Sigmoid colon (tissue), 7 donors: Measurements from ENCODE around the gene CCNY. TPM values are rescaled to one million over a fixed set of nuclear protein-coding genes. Genes with fewer than 3 reads are reported as not detected.

Experiments used
- DNase-seq: peaks from one replicate; pipeline ENCODE4 v3.0.0-alpha.2; 2019
- H3K27ac ChIP-seq, 4 donors: fragments of 200-600 bp; sonication (generic); one replicate each; pipeline ENCODE4 v1.5.1; 2016 to 2019; ENCODE audit warnings: mild to moderate bottlenecking in 1 of 4
- H3K27me3 ChIP-seq, 3 donors: fragments of 200-600 bp; sonication (generic); one replicate each; pipeline ENCODE4 v1.5.1; 2019; ENCODE audit warnings: mild to moderate bottlenecking in 1 of 3
- H3K36me3 ChIP-seq, 4 donors: fragments of 200-600 bp; sonication (generic); one replicate each; pipeline ENCODE4 v1.5.1; 2016 to 2019
- H3K4me1 ChIP-seq, 4 donors: fragments of 200-600 bp; sonication (generic); one replicate each; pipeline ENCODE4 v1.5.1; 2017 to 2019
- H3K4me3 ChIP-seq, 4 donors: fragments of 200-600 bp; sonication (generic); one replicate each; pipeline ENCODE4 v1.5.1; 2017 to 2019; ENCODE audit warnings: mild to moderate bottlenecking in 2 of 4, moderate library complexity in 1 of 4
- H3K9me3 ChIP-seq, 4 donors: fragments of 200-600 bp in 3 of 4; sonication (generic) in 3 of 4; one replicate each; pipeline versions ENCODE4 v1.5.1 to v1.6.1; 2013 to 2019
- EP300 ChIP-seq, 4 donors: sonication (generic); formaldehyde crosslinking; IDR thresholded peaks; one replicate each; pipeline ENCODE4 v1.6.1; 2017; ENCODE audit warnings: antibody characterized with exemption in 4 of 4
- POLR2A ChIP-seq, 2 donors: fragments of 450-650 bp; IDR thresholded peaks; one replicate each; pipeline ENCODE4 v1.6.1; 2016; ENCODE audit warnings: antibody characterized with exemption in 2 of 2, mild to moderate bottlenecking in 2 of 2, moderate library complexity in 2 of 2
- POLR2AphosphoS5 ChIP-seq, 4 donors: sonication (generic); formaldehyde crosslinking; IDR thresholded peaks; one replicate each; pipeline ENCODE4 v1.6.1; 2017; ENCODE audit warnings: antibody characterized with exemption in 4 of 4
- WGBS, 2 donors: extraction: QIAGEN DNeasy Blood & Tissue Kit; methylation state at CpG; one replicate each; pipeline ENCODE4 v1.1.7; 2013; 5-methylcytosine and 5-hydroxymethylcytosine counted together
- intact Hi-C: fragments of 100-400 bp; cut with DNase I; formaldehyde crosslinking; loops from one replicate; pipeline ENCODE4 v1.15.1; 2023
- polyA plus RNA-seq, 3 donors: library from polyadenylated mRNA; stranded (reverse); fragments of 200-250 nt; gene quantifications; one replicate each; pipeline ENCODE4 v1.2.3, GENCODE V29; 2013
- total RNA-seq, 4 donors: library from RNA; depleted of rRNA; stranded (reverse); fragments of >200 nt; gene quantifications; one replicate each; pipeline ENCODE4 v1.1.0, GENCODE V29; 2016
- TF ChIP-seq, protein P1 (sequence below), 4 experiments: fragments of 450-650 bp in 3 of 4; fragments of 200-600 bp in 1 of 4; IDR thresholded peaks; one replicate each; pipeline ENCODE4 v1.5.1; 2016 to 2019; ENCODE audit warnings: antibody characterized with exemption in 4 of 4, mild to moderate bottlenecking in 3 of 4, moderate library complexity in 2 of 4
- donor health status: healthy with polysubstance abuse.
- donor health status: Bipolar disorder and iron deficiency.
- donor health status: healthy.

CCNY gene
- total and polyA plus RNA-seq, 7 donors = 24.0 to 45.7 (median 35.7) TPM

GRCh38 chr10:35367107-35367859, 31.0 kb downstream of the CCNY start:
- peaks cover 0 to 80% (median 60%) of the 10 kb centered on the region in 4 donors for H3K4me1 ChIP-seq
- H3K4me3 ChIP-seq = no peak overlapping the region
- DNase-seq = no peak
- H3K36me3 ChIP-seq = no peaks in the 10 kb centered on the region
- H3K27me3 ChIP-seq = no peaks in the 10 kb centered on the region
- intact Hi-C loops = no loop called here
- TF ChIP-seq POLR2AphosphoS5 (IDR thresholded peaks at IDR 0.05) (no peak), POLR2A (IDR thresholded peaks at IDR 0.05) (no peak), EP300 (IDR thresholded peaks at IDR 0.05) (no peak)
- TF ChIP-seq, protein P1, sequence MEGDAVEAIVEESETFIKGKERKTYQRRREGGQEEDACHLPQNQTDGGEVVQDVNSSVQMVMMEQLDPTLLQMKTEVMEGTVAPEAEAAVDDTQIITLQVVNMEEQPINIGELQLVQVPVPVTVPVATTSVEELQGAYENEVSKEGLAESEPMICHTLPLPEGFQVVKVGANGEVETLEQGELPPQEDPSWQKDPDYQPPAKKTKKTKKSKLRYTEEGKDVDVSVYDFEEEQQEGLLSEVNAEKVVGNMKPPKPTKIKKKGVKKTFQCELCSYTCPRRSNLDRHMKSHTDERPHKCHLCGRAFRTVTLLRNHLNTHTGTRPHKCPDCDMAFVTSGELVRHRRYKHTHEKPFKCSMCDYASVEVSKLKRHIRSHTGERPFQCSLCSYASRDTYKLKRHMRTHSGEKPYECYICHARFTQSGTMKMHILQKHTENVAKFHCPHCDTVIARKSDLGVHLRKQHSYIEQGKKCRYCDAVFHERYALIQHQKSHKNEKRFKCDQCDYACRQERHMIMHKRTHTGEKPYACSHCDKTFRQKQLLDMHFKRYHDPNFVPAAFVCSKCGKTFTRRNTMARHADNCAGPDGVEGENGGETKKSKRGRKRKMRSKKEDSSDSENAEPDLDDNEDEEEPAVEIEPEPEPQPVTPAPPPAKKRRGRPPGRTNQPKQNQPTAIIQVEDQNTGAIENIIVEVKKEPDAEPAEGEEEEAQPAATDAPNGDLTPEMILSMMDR (IDR thresholded peaks at IDR 0.05) = no peak
- H3K9me3 ChIP-seq = no peaks in the 10 kb centered on the region
- WGBS, 2 donors = 89 to 94% methylated on average over 4 of the region's 4 CpGs
- H3K27ac ChIP-seq = peak overlapping the region in 1 of 4 donors; percentile 82

DNA sequence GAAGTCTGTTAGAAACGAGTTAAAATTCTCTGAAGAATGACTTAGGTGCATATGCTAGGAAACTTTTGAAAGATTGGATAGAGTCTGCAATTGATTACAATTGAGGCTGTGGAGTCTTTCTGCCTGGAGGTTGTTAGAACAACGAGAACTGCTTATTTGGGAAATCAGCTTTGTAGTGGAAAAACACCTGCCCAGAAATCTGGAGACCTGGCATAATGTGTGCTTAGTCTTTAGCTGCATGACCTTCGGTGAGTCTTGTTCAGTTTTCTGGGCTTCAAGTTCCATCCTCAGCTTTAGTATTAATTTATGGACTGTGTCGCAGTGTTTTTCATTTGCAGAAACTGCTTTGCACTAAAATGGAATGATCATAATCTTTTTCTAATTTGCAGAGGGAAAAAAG, 31.7 kb downstream of the CCNY start:
- WGBS, 2 donors = 86 to 87% methylated on average over 4 of the region's 4 CpGs
- no peak for TF ChIP-seq POLR2AphosphoS5 (IDR thresholded peaks at IDR 0.05)
- TF ChIP-seq, protein P1 (IDR thresholded peaks at IDR 0.05) = no peak
- TF ChIP-seq POLR2A (IDR thresholded peaks at IDR 0.05) = no peak

DNA sequence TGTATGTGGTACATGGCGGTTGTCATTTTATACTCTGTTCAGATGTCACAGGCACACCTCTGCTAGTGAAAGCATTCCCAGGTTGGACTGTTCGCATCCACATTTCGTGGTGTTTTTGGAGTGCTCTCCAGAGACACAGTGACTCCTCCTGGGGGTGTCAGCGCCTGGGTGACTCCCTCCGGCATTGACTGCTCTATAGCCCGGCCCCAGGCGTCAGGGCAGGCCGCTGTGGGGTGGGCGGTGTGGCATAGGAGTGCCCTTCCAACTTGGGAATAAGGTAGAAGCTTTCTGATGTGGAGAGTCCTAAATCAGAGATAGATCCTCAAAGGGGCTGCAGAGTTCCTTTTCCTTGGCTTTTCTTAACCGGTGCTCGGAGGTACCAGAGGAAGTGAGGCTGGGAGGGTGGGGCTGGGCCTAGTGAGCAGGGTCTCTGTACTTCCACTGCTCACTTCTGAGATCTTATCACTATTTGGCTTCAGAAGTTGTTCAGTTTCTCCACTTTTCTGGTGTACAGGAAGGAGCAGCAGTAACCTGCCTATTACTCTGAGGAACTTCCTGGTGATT, 32.3 kb downstream of the CCNY start:
- TF ChIP-seq POLR2A (IDR thresholded peaks at IDR 0.05) = no peak
- no peak for TF ChIP-seq EP300 (IDR thresholded peaks at IDR 0.05)
- no peak for TF ChIP-seq POLR2AphosphoS5 (IDR thresholded peaks at IDR 0.05)
- TF ChIP-seq, protein P1 (IDR thresholded peaks at IDR 0.05) = no peak
- Histone ChIP-seq H3K4me3 (no peak overlapping the region), H3K27ac (peak overlapping the region; percentile 52 to 84 (median 72)), H3K4me1 (peaks cover 0 to 87% (median 70%) of the 10 kb centered on the region in 4 donors), H3K36me3 (no peaks in the 10 kb centered on the region), H3K27me3 (no peaks in the 10 kb centered on the region), H3K9me3 (no peaks in the 10 kb centered on the region)
- intact Hi-C loops = no loop called here
- 80 to 89% methylated on average over 11 of the region's 11 CpGs for WGBS, 2 donors
- no peak for DNase-seq

More for the DNA sequence above, 31.7 kb downstream of the CCNY start:
- Histone ChIP-seq H3K4me1 (peaks cover 0 to 83% (median 66%) of the 10 kb centered on the region in 4 donors), H3K36me3 (no peaks in the 10 kb centered on the region), H3K4me3 (no peak overlapping the region), H3K9me3 (no peaks in the 10 kb centered on the region), H3K27me3 (no peaks in the 10 kb centered on the region), H3K27ac (peak overlapping the region in 2 of 4 donors; percentile 82 to 84)
- intact Hi-C loops = no loop called here
- no peak for DNase-seq

GRCh38 chr10:35369049-35369611, 32.8 kb downstream of the CCNY start:
- DNase-seq = no peak
- no peaks in the 10 kb centered on the region for H3K36me3 ChIP-seq
- H3K4me1 ChIP-seq = peaks cover 0 to 85% (median 71%) of the 10 kb centered on the region in 4 donors
- H3K9me3 ChIP-seq = no peaks in the 10 kb centered on the region
- WGBS, 2 donors = 32 to 42% methylated on average over 6 of the region's 6 CpGs
- no peaks in the 10 kb centered on the region for H3K27me3 ChIP-seq
- intact Hi-C loops = no loop called here
- peak overlapping the region; percentile 52 to 84 (median 72) for H3K27ac ChIP-seq
- TF ChIP-seq POLR2A (IDR thresholded peaks at IDR 0.05) (no peak), EP300 (IDR thresholded peaks at IDR 0.05) (no peak), POLR2AphosphoS5 (IDR thresholded peaks at IDR 0.05) (no peak)
- TF ChIP-seq, protein P1 (IDR thresholded peaks at IDR 0.05) = no peak
- no peak overlapping the region for H3K4me3 ChIP-seq
